ENCODE measurements around the gene BCO1. TPM values are rescaled to one million over a fixed set of nuclear protein-coding genes. Genes with fewer than 3 reads are reported as not detected.

BCO1 gene
- total and polyA plus RNA-seq, 2 of the 4 experiments (the other 2 are of a cell fraction): not detected

DNA sequence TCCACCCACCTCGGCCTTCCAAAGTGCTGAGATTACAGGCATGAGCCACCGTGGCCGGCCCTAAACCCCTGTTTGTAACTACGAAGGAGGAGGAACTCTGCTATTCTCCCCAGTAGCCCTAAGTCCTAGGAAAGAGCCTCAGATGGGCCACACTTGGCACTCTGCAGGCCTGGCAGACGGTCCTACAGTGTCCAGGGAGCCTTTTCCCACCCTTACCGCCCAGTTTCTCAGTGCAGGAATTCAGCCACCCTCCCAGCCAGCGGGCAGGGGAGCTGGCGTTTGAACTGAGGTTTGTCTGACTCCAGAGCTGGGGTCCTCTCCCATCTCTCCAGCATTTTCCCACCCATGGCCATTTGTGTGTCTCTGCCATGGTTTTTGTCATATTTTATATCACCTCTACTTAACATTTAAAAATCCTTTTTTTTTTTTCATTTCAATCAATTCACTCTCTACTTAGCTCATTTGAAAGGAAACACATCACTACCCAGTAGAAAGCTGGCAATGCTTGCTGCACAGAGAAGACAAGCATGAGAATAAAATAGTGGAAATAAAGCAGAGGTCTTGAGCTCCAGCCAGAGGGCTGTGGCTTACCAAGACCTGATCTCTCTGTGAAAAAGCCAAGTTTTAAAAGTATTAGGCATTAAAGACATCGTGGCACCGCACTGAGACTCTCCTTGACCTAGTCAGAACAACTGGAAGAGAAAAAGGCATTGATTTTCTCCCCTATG lies 34.9 kb downstream of the BCO1 start:
- ATAC-seq (ENCODE audit: low read depth): no peak
- WGBS, 2 experiments (ENCODE audit: extremely low coverage in 2 of 2, insufficient read length in 1 of 2): 56% methylated on average over 7 of the region's 10 CpGs; no CpG with 5 or more reads in 1 of the 2 experiments
- no peak for DNase-seq
- Histone ChIP-seq H4K5ac (ENCODE audit: low read depth, low read length) (no peak overlapping the region), H3K9me3 (ENCODE audit: control insufficient read depth, insufficient read depth, low read length) (no peaks in the 10 kb centered on the region), H3K9ac (ENCODE audit: low read depth, low read length) (no peak overlapping the region), H3K9me1 (ENCODE audit: insufficient read depth, low read length) (no peaks in the 10 kb centered on the region), H3K18ac (ENCODE audit: low read depth, low read length) (no peak overlapping the region), H2AK5ac (ENCODE audit: low read depth, low read length) (no peak overlapping the region), H2BK120ac (ENCODE audit: low read depth, low read length) (no peak overlapping the region), H3K79me1 (ENCODE audit: low read depth in 1 of 2, low read length in 2 of 2) (no peaks in the 10 kb centered on the region), H4K20me1 (ENCODE audit: insufficient read depth, low read length) (no peaks in the 10 kb centered on the region), H3K56ac (ENCODE audit: extremely low read depth, insufficient read depth, low read length) (no peak overlapping the region), H3K4me2 (ENCODE audit: low read depth, low read length) (no peak overlapping the region), H3K27ac (ENCODE audit: insufficient read depth, low read length) (no peak overlapping the region), H3K36me3 (ENCODE audit: control insufficient read depth, insufficient read depth, low read length) (no peaks in the 10 kb centered on the region), H3K27me3 (ENCODE audit: control insufficient read depth, insufficient read depth, low read length) (peaks cover 6% of the 10 kb centered on the region; the same call in 1 of the 2 replicates), H4K91ac (ENCODE audit: insufficient read depth, low read depth, low read length) (no peak overlapping the region), H3K14ac (replicated peaks; ENCODE audit: low read depth, low read length) (no peak overlapping the region), H3K4me3 (ENCODE audit: insufficient read depth, low read depth, low read length) (no peak overlapping the region), H2AK9ac (replicated peaks; ENCODE audit: low read depth, low read length, poor library complexity) (no peak overlapping the region), H2BK15ac (ENCODE audit: low read depth, low read length) (no peak overlapping the region), H2BK20ac (ENCODE audit: low read depth, low read length) (no peak overlapping the region), H2BK5ac (ENCODE audit: low read depth, low read length, poor library complexity, severe bottlenecking) (no peak overlapping the region), H3K23ac (ENCODE audit: low read depth, low read length) (no peak overlapping the region), H3K4me1 (ENCODE audit: control insufficient read depth, insufficient read depth, low read length) (no peaks in the 10 kb centered on the region), H4K8ac (ENCODE audit: low read depth in 2 of 2, low read length in 2 of 2) (no peak overlapping the region), H2AFZ (replicated peaks; ENCODE audit: low read length, poor library complexity) (no peak overlapping the region), H3K4ac (ENCODE audit: low read depth, low read length) (no peak overlapping the region)
- ChIA-PET POLR2A (ENCODE audit: unreplicated experiment) (no interaction called here), CTCF (interaction anchor here (0.6 kb wide), 1 partner anchor 25 kb away, joined by 4 read pairs; no protein-coding TSS in a partner anchor)
- TF ChIP-seq POLR2A (IDR thresholded peaks at IDR 0.05; ENCODE audit: low read depth, low read length) (no peak), CHD1 (IDR thresholded peaks at IDR 0.05; ENCODE audit: low read depth, low read length) (no peak), FOS (IDR thresholded peaks at IDR 0.05; ENCODE audit: low read depth, low read length) (no peak), MXI1 (IDR thresholded peaks at IDR 0.05; ENCODE audit: borderline replicate concordance, low read depth, low read length) (no peak), RAD21 (IDR thresholded peaks at IDR 0.05; ENCODE audit: low read length) (no peak), MAFK (IDR thresholded peaks at IDR 0.05; ENCODE audit: low read depth, low read length) (no peak), MAZ (IDR thresholded peaks at IDR 0.05; ENCODE audit: borderline replicate concordance, low read depth, low read length) (no peak), RFX5 (IDR thresholded peaks at IDR 0.05; ENCODE audit: low read depth, low read length) (no peak), CEBPB (IDR thresholded peaks at IDR 0.05; ENCODE audit: low read depth, low read length) (no peak), NFE2L2 (IDR thresholded peaks at IDR 0.05; ENCODE audit: low read depth, low read length) (no peak), BHLHE40 (IDR thresholded peaks at IDR 0.05; ENCODE audit: low read depth, low read length) (no peak), SMC3 (IDR thresholded peaks at IDR 0.05; ENCODE audit: low read depth, low read length) (no peak), RCOR1 (IDR thresholded peaks at IDR 0.05; ENCODE audit: insufficient replicate concordance, low read length) (no peak)
- TF ChIP-seq, protein P1, sequence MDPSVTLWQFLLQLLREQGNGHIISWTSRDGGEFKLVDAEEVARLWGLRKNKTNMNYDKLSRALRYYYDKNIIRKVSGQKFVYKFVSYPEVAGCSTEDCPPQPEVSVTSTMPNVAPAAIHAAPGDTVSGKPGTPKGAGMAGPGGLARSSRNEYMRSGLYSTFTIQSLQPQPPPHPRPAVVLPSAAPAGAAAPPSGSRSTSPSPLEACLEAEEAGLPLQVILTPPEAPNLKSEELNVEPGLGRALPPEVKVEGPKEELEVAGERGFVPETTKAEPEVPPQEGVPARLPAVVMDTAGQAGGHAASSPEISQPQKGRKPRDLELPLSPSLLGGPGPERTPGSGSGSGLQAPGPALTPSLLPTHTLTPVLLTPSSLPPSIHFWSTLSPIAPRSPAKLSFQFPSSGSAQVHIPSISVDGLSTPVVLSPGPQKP (IDR thresholded peaks at IDR 0.05; ENCODE audit: borderline replicate concordance, low read depth, low read length): no peak
- TF ChIP-seq, protein P2, sequence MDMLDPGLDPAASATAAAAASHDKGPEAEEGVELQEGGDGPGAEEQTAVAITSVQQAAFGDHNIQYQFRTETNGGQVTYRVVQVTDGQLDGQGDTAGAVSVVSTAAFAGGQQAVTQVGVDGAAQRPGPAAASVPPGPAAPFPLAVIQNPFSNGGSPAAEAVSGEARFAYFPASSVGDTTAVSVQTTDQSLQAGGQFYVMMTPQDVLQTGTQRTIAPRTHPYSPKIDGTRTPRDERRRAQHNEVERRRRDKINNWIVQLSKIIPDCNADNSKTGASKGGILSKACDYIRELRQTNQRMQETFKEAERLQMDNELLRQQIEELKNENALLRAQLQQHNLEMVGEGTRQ (IDR thresholded peaks at IDR 0.05; ENCODE audit: low read depth, low read length): no peak
- dilution Hi-C loops (cut with HindIII; ENCODE audit: low sequenced_read_pairs, unreplicated experiment) (no loop called here), in situ Hi-C loops (cut with MboI; ENCODE audit: low sequenced_read_pairs) (no loop called here), intact Hi-C loops (cut with micrococcal nuclease) (no loop called here)
- BruUV-seq (replicated peaks): no TSS peak

All from IMR-90 (cell line).